ENCODE data around the gene PRKCB. TPM values are rescaled to one million over a fixed set of nuclear protein-coding genes. Genes with fewer than 3 reads are reported as not detected.

Gene PRKCB
- not detected in 2 replicates for total RNA-seq
- long read RNA-seq: 0 reads

- H3K27ac Mint-ChIP-seq (ENCODE audit: unreplicated experiment): no peak within 1 kb of the TSS
- peaks cover 55% of the 10 kb centered on the region for H3K27me3 Mint-ChIP-seq (ENCODE audit: unreplicated experiment)
- no peak for DNase-seq (ENCODE audit: extremely low spot score, unreplicated experiment)
- no peak for TF ChIP-seq CTCF (IDR thresholded peaks at IDR 0.05)
- H3K9me3 Mint-ChIP-seq (ENCODE audit: unreplicated experiment): peaks cover 3% of the 10 kb centered on the region
- peaks cover 10% of the 10 kb centered on the region for H3K4me1 Mint-ChIP-seq (ENCODE audit: unreplicated experiment)
- H3K36me3 Mint-ChIP-seq (ENCODE audit: unreplicated experiment): no peaks in the 10 kb centered on the region
- peak within 1 kb of the TSS; percentile 61 for H3K4me3 Mint-ChIP-seq (ENCODE audit: unreplicated experiment)
Observed at GRCh38 chr16:23835390-23836077, at the start of gene PRKCB. PRKCB (plus strand) TSS chr16:23835983.

GRCh38 chr16:23786964-23787561, 48.7 kb upstream of the PRKCB start:
- no peaks in the 10 kb centered on the region for H3K4me1 Mint-ChIP-seq (ENCODE audit: unreplicated experiment)

GRCh38 chr16:23788685-23789084, 47.1 kb upstream of the PRKCB start:
- Mint-ChIP-seq H3K36me3 (ENCODE audit: unreplicated experiment) (no peaks in the 10 kb centered on the region), H3K27ac (ENCODE audit: unreplicated experiment) (no peak overlapping the region), H3K27me3 (ENCODE audit: unreplicated experiment) (peaks cover 4% of the 10 kb centered on the region), H3K4me3 (ENCODE audit: unreplicated experiment) (no peak overlapping the region), H3K9me3 (ENCODE audit: unreplicated experiment) (no peaks in the 10 kb centered on the region), H3K4me1 (ENCODE audit: unreplicated experiment) (no peaks in the 10 kb centered on the region)
- TF ChIP-seq CTCF (IDR thresholded peaks at IDR 0.05): no peak
- DNase-seq (ENCODE audit: extremely low spot score, unreplicated experiment): no peak

More at GRCh38 chr16:23786964-23787561, 48.7 kb upstream of the PRKCB start:
- H3K9me3 Mint-ChIP-seq (ENCODE audit: unreplicated experiment): no peaks in the 10 kb centered on the region
- H3K36me3 Mint-ChIP-seq (ENCODE audit: unreplicated experiment): no peaks in the 10 kb centered on the region
- TF ChIP-seq CTCF (IDR thresholded peaks at IDR 0.05): no peak
- H3K27me3 Mint-ChIP-seq (ENCODE audit: unreplicated experiment): peaks cover 8% of the 10 kb centered on the region
- DNase-seq (ENCODE audit: extremely low spot score, unreplicated experiment): no peak
- H3K27ac Mint-ChIP-seq (ENCODE audit: unreplicated experiment): no peak overlapping the region
- no peak overlapping the region for H3K4me3 Mint-ChIP-seq (ENCODE audit: unreplicated experiment)

- Mint-ChIP-seq H3K27ac (ENCODE audit: unreplicated experiment) (no peak overlapping the region), H3K27me3 (ENCODE audit: unreplicated experiment) (no peaks in the 10 kb centered on the region)
Observed at GRCh38 chr16:23795378-23795777, 40.4 kb upstream of the PRKCB start.

More at GRCh38 chr16:23795378-23795777, 40.4 kb upstream of the PRKCB start:
- DNase-seq (ENCODE audit: extremely low spot score, unreplicated experiment): no peak
- H3K9me3 Mint-ChIP-seq (ENCODE audit: unreplicated experiment): no peaks in the 10 kb centered on the region
- H3K36me3 Mint-ChIP-seq (ENCODE audit: unreplicated experiment): no peaks in the 10 kb centered on the region
- H3K4me3 Mint-ChIP-seq (ENCODE audit: unreplicated experiment): no peak overlapping the region
- H3K4me1 Mint-ChIP-seq (ENCODE audit: unreplicated experiment): no peaks in the 10 kb centered on the region
- no peak for TF ChIP-seq CTCF (IDR thresholded peaks at IDR 0.05)
